ENCODE data around the gene ATOSA. TPM values are rescaled to one million over a fixed set of nuclear protein-coding genes. Genes with fewer than 3 reads are reported as not detected.

ATOSA gene
- total RNA-seq, 2 experiments from 2014 or later, result 34.1 to 96.8 TPM

DNA sequence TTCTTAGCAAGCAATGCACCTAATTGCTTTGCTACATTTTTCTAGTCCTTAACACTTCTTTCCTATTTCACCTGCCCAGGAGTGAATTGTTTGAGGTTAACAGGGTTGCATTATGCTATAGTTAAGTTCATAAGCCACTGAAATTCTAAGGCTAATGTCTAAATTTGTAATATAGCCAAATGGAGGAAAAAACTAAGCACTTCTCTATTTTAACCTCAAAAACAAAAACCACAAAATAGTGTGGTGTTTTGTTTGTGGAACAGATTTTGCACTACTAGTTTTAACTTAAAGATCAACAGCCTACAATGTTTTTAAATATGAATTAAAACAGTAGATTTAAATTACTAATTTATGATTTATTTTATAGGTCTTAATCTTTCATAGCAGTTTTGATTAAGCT is 5.5 kb downstream of the ATOSA start:
- peaks cover 76% of the 10 kb centered on the region for H3K36me3 ChIP-seq (ENCODE audit: insufficient read depth, low read length)
- no peaks in the 10 kb centered on the region for H3K9me2 ChIP-seq (ENCODE audit: insufficient read depth, low read length)
- ChIA-PET POLR2A (interaction anchor here (0.6 to 2.5 kb wide), 16 partner anchors 7 to 167 kb away, joined by 3 to 19 read pairs (median 4); no protein-coding TSS in a partner anchor), CTCF (ENCODE audit: unreplicated experiment) (no interaction called here)
- no peak for DNase-seq (ENCODE audit: low spot score)
- H3K4me3 ChIP-seq (ENCODE audit: low read depth, low read length, poor library complexity, severe bottlenecking), result peak overlapping the region; percentile 20
- BruUV-seq (replicated peaks), result no TSS peak
- H4K20me1 ChIP-seq (ENCODE audit: insufficient read depth, low read length), result no peaks in the 10 kb centered on the region; the same call in 1 of the 2 replicates
- H3K27ac ChIP-seq (ENCODE audit: low read depth, low read length, poor library complexity, severe bottlenecking), result peak overlapping the region; percentile 10
- H3K4me1 ChIP-seq (ENCODE audit: insufficient read depth, low read length, poor library complexity, severe bottlenecking), result peaks cover 46% of the 10 kb centered on the region
- no peak overlapping the region for H2AFZ ChIP-seq (ENCODE audit: low read length)
- TF ChIP-seq EZH2phosphoT487 (IDR thresholded peaks at IDR 0.05; ENCODE audit: borderline replicate concordance, low read depth, low read length), result no peak
- TF ChIP-seq, protein P1, sequence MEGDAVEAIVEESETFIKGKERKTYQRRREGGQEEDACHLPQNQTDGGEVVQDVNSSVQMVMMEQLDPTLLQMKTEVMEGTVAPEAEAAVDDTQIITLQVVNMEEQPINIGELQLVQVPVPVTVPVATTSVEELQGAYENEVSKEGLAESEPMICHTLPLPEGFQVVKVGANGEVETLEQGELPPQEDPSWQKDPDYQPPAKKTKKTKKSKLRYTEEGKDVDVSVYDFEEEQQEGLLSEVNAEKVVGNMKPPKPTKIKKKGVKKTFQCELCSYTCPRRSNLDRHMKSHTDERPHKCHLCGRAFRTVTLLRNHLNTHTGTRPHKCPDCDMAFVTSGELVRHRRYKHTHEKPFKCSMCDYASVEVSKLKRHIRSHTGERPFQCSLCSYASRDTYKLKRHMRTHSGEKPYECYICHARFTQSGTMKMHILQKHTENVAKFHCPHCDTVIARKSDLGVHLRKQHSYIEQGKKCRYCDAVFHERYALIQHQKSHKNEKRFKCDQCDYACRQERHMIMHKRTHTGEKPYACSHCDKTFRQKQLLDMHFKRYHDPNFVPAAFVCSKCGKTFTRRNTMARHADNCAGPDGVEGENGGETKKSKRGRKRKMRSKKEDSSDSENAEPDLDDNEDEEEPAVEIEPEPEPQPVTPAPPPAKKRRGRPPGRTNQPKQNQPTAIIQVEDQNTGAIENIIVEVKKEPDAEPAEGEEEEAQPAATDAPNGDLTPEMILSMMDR (conservative IDR thresholded peaks at IDR 0.05; ENCODE audit: low read length), result no peak
- H3K9me3 ChIP-seq (ENCODE audit: low read length), result no peaks in the 10 kb centered on the region
- intact Hi-C loops (cut with micrococcal nuclease; ENCODE audit: unreplicated experiment), result loop anchor here (5.0 kb wide), 1 partner anchor 66 kb away; no protein-coding TSS in a partner anchor
- peaks cover 87% of the 10 kb centered on the region for H3K79me2 ChIP-seq (ENCODE audit: insufficient read depth, low read depth, low read length)
- peak overlapping the region; percentile 54 for H3K4me2 ChIP-seq (ENCODE audit: low read length)

DNA sequence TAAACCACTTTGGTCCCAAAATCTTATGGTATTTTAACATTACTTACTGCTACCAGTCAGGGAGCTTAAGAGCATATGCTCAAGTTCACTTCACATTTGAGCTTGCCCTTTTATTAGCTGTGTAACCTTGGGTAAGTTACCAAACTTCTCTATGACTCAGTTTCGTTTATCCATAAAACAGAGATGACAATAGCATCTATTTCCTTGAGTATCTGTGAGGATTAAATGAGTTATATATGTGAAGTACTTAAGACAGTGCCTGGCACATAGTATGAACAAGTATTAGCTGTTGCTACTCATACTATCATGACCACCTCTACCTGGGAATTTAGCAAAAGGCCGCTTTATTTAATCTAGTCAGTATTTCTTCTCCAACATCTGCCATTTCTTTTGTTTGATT is 5.9 kb downstream of the ATOSA start:
- Histone ChIP-seq H3K4me3 (ENCODE audit: low read depth, low read length, poor library complexity, severe bottlenecking) (peak overlapping the region; percentile 20), H3K4me2 (ENCODE audit: low read length) (peak overlapping the region; percentile 53), H3K9me3 (ENCODE audit: low read length) (no peaks in the 10 kb centered on the region), H4K20me1 (ENCODE audit: insufficient read depth, low read length) (no peaks in the 10 kb centered on the region; the same call in 1 of the 2 replicates), H3K4me1 (ENCODE audit: insufficient read depth, low read length, poor library complexity, severe bottlenecking) (peaks cover 46% of the 10 kb centered on the region), H3K36me3 (ENCODE audit: insufficient read depth, low read length) (peaks cover 79% of the 10 kb centered on the region), H3K79me2 (ENCODE audit: insufficient read depth, low read depth, low read length) (peaks cover 87% of the 10 kb centered on the region), H3K27ac (ENCODE audit: low read depth, low read length, poor library complexity, severe bottlenecking) (peak overlapping the region; percentile 10), H3K9me2 (ENCODE audit: insufficient read depth, low read length) (no peaks in the 10 kb centered on the region), H2AFZ (ENCODE audit: low read length) (no peak overlapping the region)
- DNase-seq (ENCODE audit: low spot score), result no peak
- no peak for TF ChIP-seq EZH2phosphoT487 (IDR thresholded peaks at IDR 0.05; ENCODE audit: borderline replicate concordance, low read depth, low read length)
- TF ChIP-seq, protein P1 (conservative IDR thresholded peaks at IDR 0.05; ENCODE audit: low read length), result no peak
- BruUV-seq (replicated peaks), result no TSS peak
- ChIA-PET CTCF (ENCODE audit: unreplicated experiment) (no interaction called here), POLR2A (interaction anchor here (0.7 to 2.5 kb wide), 13 partner anchors 8 to 166 kb away, joined by 3 to 19 read pairs (median 4); no protein-coding TSS in a partner anchor)
- intact Hi-C loops (cut with micrococcal nuclease; ENCODE audit: unreplicated experiment), result loop anchor here (5.0 kb wide), 1 partner anchor 66 kb away; no protein-coding TSS in a partner anchor

DNA sequence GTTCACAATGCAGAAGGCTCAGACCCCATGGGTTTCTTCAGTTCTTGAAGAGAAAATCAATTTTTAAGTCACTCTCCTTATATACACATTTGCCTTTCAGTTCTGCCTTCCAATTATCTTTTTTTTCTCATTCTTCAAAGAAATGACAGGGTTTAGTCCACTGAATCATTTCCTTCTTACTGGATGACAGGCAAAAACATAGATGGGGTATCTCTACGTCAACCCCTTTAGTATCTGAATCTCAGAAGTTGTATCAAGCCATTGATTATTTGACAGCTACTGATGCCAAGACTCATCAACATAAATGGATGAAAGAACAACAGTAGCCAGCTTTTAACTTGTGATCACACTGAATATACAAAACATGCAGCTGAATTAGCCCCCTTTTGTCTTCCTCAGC is 6.5 kb downstream of the ATOSA start:
- peaks cover 86% of the 10 kb centered on the region for H3K79me2 ChIP-seq (ENCODE audit: insufficient read depth, low read depth, low read length)
- no TSS peak for BruUV-seq (replicated peaks)
- peaks cover 85% of the 10 kb centered on the region for H3K36me3 ChIP-seq (ENCODE audit: insufficient read depth, low read length)
- H3K9me2 ChIP-seq (ENCODE audit: insufficient read depth, low read length), result no peaks in the 10 kb centered on the region
- H3K4me2 ChIP-seq (ENCODE audit: low read length), result peak overlapping the region; percentile 53
- intact Hi-C loops (cut with micrococcal nuclease; ENCODE audit: unreplicated experiment), result loop anchor here (5.0 kb wide), 1 partner anchor 65 kb away; no protein-coding TSS in a partner anchor
- no peak overlapping the region for H2AFZ ChIP-seq (ENCODE audit: low read length)
- TF ChIP-seq, protein P1 (conservative IDR thresholded peaks at IDR 0.05; ENCODE audit: low read length), result no peak
- no peak for TF ChIP-seq EZH2phosphoT487 (IDR thresholded peaks at IDR 0.05; ENCODE audit: borderline replicate concordance, low read depth, low read length)
- H3K4me3 ChIP-seq (ENCODE audit: low read depth, low read length, poor library complexity, severe bottlenecking), result no peak overlapping the region
- CTCF ChIA-PET (ENCODE audit: unreplicated experiment), result no interaction called here
- H3K27ac ChIP-seq (ENCODE audit: low read depth, low read length, poor library complexity, severe bottlenecking), result peak overlapping the region; percentile 10
- POLR2A ChIA-PET, result interaction anchor here (0.9 to 2.5 kb wide), 8 partner anchors 9 to 58 kb away, joined by 3 to 19 read pairs (median 5); no protein-coding TSS in a partner anchor
- DNase-seq (ENCODE audit: low spot score), result no peak
- peaks cover 46% of the 10 kb centered on the region for H3K4me1 ChIP-seq (ENCODE audit: insufficient read depth, low read length, poor library complexity, severe bottlenecking)
- no peaks in the 10 kb centered on the region for H3K9me3 ChIP-seq (ENCODE audit: low read length)
- H4K20me1 ChIP-seq (ENCODE audit: insufficient read depth, low read length), result no peaks in the 10 kb centered on the region; the same call in 1 of the 2 replicates

All from OCI-LY7 (cell line).